Panc1 (cell line): ENCODE data around the gene TADA3.

Source experiments
- CTCF ChIP-seq: fragments of 450-650 bp; IDR thresholded peaks from 2 replicates; pipeline ENCODE4 v1.5.1; 2017; ENCODE audit warnings: mild to moderate bottlenecking
- POLR2AphosphoS5 ChIP-seq: IDR thresholded peaks from 2 replicates; pipeline ENCODE4 v1.6.1; 2012; ENCODE audit warnings: mild to moderate bottlenecking, low read depth, low read length, moderate library complexity
- REST ChIP-seq, 2 experiments: IDR thresholded peaks; 2 replicates each; pipeline ENCODE4 v1.6.1; 2011 to 2012; ENCODE audit warnings: low read depth in 2 of 2, control low read depth in 1 of 2, low read length in 1 of 2, mild to moderate bottlenecking in 1 of 2, moderate library complexity in 1 of 2; ENCODE audit not compliant: insufficient read depth in 1 of 2

GRCh38 chr3:9785602-9786001, 6.7 kb downstream of the TADA3 start:
- TF ChIP-seq CTCF: no peak
- TF ChIP-seq POLR2AphosphoS5: no peak
- TF ChIP-seq REST (IDR thresholded peaks at IDR 0.05; ENCODE audit: insufficient read depth in 1 of 2, low read depth in 2 of 2, low read length in 1 of 2): no peak
